Osteocyte (in vitro differentiated cells): Measurements from ENCODE around the gene ZSCAN10. TPM values are rescaled to one million over a fixed set of nuclear protein-coding genes. Genes with fewer than 3 reads are reported as not detected.
"Not testable (repeated sequence)": the region's sequence is repeated elsewhere in the genome, so short reads cannot be mapped to it uniquely, and the experiment has no call there.

Source experiments
- DNase-seq: peaks from one replicate; pipeline ENCODE4 v3.0.0; 2021; ENCODE audit warnings: mixed read lengths; ENCODE audit not compliant: unreplicated experiment; ENCODE audit errors: extremely low spot score
- H3K27ac Mint-ChIP-seq: one replicate; pipeline ENCODE4 v1.8.0; 2021; ENCODE audit warnings: mild to moderate bottlenecking, mixed read lengths; ENCODE audit not compliant: unreplicated experiment
- H3K27me3 Mint-ChIP-seq: one replicate; pipeline ENCODE4 v1.8.0; 2021; ENCODE audit warnings: mixed read lengths; ENCODE audit not compliant: unreplicated experiment
- H3K36me3 Mint-ChIP-seq: one replicate; pipeline ENCODE4 v1.8.0; 2021; ENCODE audit warnings: mixed read lengths; ENCODE audit not compliant: unreplicated experiment
- H3K4me1 Mint-ChIP-seq: one replicate; pipeline ENCODE4 v1.8.0; 2021; ENCODE audit warnings: mixed read lengths; ENCODE audit not compliant: unreplicated experiment
- H3K4me3 Mint-ChIP-seq: one replicate; pipeline ENCODE4 v1.8.0; 2021; ENCODE audit warnings: mild to moderate bottlenecking, moderate library complexity, mixed read lengths; ENCODE audit not compliant: unreplicated experiment
- H3K9me3 Mint-ChIP-seq: one replicate; pipeline ENCODE4 v1.8.0; 2021; ENCODE audit warnings: mixed read lengths; ENCODE audit not compliant: unreplicated experiment
- CTCF ChIP-seq: fragments of 200-600 bp; sonication (generic); IDR thresholded peaks from 2 replicates; pipeline ENCODE4 v1.5.0; 2021; ENCODE audit warnings: antibody characterized with exemption, mild to moderate bottlenecking, moderate library complexity
- total RNA-seq: library from RNA; stranded (reverse); gene quantifications from 2 replicates; pipeline ENCODE4 v1.2.1, GENCODE V29; 2021

Gene ZSCAN10
- total RNA-seq, 1 donor from 2014 or later = not detected

- no peak for TF ChIP-seq CTCF
- H3K9me3 Mint-ChIP-seq = no peaks in the 10 kb centered on the region
Observed at GRCh38 chr16:3084491-3084890, 14.6 kb downstream of the ZSCAN10 start.

GRCh38 chr16:3083408-3083807 lies 15.7 kb downstream of the ZSCAN10 start:
- peaks cover 41% of the 10 kb centered on the region for H3K27me3 Mint-ChIP-seq
- not testable (repeated sequence) for DNase-seq, H3K36me3 Mint-ChIP-seq, H3K4me3 Mint-ChIP-seq, H3K27ac Mint-ChIP-seq, H3K9me3 Mint-ChIP-seq
- peaks cover 11% of the 10 kb centered on the region for H3K4me1 Mint-ChIP-seq

More at GRCh38 chr16:3084491-3084890, 14.6 kb downstream of the ZSCAN10 start:
- Mint-ChIP-seq H3K27ac (no peak overlapping the region), H3K36me3 (no peaks in the 10 kb centered on the region), H3K4me3 (no peak overlapping the region), H3K4me1 (peaks cover 11% of the 10 kb centered on the region), H3K27me3 (peaks cover 33% of the 10 kb centered on the region)
- no peak for DNase-seq

GRCh38 chr16:3081957-3082356 lies 17.1 kb downstream of the ZSCAN10 start:
- not testable (repeated sequence) for H3K36me3 Mint-ChIP-seq

GRCh38 chr16:3080024-3080423 lies 19.1 kb downstream of the ZSCAN10 start:
- H3K4me3 Mint-ChIP-seq = no peak overlapping the region
- no peak for TF ChIP-seq CTCF
- peaks cover 54% of the 10 kb centered on the region for H3K27me3 Mint-ChIP-seq
- H3K27ac Mint-ChIP-seq = no peak overlapping the region
- no peaks in the 10 kb centered on the region for H3K36me3 Mint-ChIP-seq
- H3K4me1 Mint-ChIP-seq = no peaks in the 10 kb centered on the region
- no peaks in the 10 kb centered on the region for H3K9me3 Mint-ChIP-seq
- DNase-seq = no peak

More at GRCh38 chr16:3081957-3082356, 17.1 kb downstream of the ZSCAN10 start:
- not testable (repeated sequence) for H3K4me3 Mint-ChIP-seq, H3K27ac Mint-ChIP-seq, H3K9me3 Mint-ChIP-seq, DNase-seq, H3K4me1 Mint-ChIP-seq
- H3K27me3 Mint-ChIP-seq = peaks cover 43% of the 10 kb centered on the region

DNA sequence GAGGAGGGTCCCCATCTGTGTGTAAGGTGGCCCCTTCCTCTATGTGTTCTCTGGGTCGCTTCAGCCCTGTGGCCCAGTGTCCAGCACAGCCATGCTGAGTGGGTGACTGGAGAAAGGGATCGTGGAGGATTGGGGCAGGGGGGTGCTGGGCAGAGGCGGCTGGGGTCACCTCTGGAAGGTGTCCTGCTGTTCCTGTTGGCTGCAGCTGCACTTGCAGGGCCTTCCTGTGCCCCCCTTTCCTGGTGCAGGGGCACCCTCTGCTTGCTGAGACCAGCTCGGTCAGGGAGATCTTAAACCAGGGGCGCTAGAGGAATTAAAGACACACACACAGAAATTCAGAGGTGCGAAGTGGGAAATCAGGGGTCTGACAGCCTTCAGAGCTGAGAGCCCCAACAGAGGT lies 22.5 kb downstream of the ZSCAN10 start:
- Mint-ChIP-seq H3K27ac (no peak overlapping the region), H3K27me3 (peaks cover 68% of the 10 kb centered on the region), H3K36me3 (no peaks in the 10 kb centered on the region), H3K9me3 (no peaks in the 10 kb centered on the region), H3K4me1 (no peaks in the 10 kb centered on the region), H3K4me3 (no peak overlapping the region)
- DNase-seq = no peak
- TF ChIP-seq CTCF = no peak

DNA sequence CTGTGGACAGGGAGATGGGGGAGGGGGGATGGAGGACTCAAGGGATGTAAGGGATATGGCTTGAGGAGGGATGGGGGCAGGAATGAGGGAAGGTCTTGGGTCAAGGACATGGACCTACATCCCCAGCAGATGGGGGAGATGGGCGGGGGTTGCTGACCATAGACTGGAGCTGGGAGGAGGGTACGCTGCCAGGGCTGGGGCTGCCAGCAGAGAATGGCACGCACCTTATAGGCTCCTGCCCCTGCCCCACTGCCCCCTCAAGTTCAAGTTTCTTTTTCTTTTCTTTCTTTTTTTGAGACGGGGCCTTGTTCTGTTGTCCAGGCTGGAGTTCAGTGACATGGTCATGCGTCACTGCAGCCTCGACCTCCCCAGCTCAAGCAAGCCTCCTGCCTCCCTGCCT lies 23.1 kb downstream of the ZSCAN10 start:
- peaks cover 68% of the 10 kb centered on the region for H3K27me3 Mint-ChIP-seq
- not testable (repeated sequence) for H3K9me3 Mint-ChIP-seq, H3K4me3 Mint-ChIP-seq, DNase-seq, H3K27ac Mint-ChIP-seq, H3K36me3 Mint-ChIP-seq, H3K4me1 Mint-ChIP-seq

DNA sequence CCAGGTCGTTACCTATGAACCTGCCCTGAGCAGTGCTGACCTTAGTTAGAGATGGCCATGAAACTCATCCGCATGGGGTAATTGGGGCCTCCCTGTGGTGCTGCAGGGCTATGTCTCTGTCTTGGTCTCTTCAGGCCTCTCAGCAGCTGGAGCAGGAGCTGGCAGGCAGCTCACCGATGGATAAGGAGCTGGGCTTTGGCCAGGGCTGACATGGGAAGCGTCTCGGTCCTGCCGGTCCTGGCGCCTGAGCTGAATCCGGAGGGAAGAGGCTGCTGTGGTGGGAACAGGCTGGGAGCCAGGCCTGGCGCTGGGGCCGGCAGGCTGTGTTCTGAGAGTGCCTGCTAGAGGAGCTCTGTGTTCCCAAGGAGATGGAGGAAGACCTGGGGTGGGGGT lies 23.6 kb downstream of the ZSCAN10 start:
- no peak for DNase-seq
- no peak for TF ChIP-seq CTCF
- no peaks in the 10 kb centered on the region for H3K36me3 Mint-ChIP-seq
- H3K4me1 Mint-ChIP-seq = no peaks in the 10 kb centered on the region
- H3K4me3 Mint-ChIP-seq = no peak overlapping the region
- H3K27me3 Mint-ChIP-seq = peaks cover 64% of the 10 kb centered on the region
- H3K27ac Mint-ChIP-seq = no peak overlapping the region
- no peaks in the 10 kb centered on the region for H3K9me3 Mint-ChIP-seq
